ENCODE data around the gene VCPKMT.
"Not testable (repeated sequence)": the region's sequence is repeated elsewhere in the genome, so short reads cannot be mapped to it uniquely, and the experiment has no call there.

Gene VCPKMT

DNA sequence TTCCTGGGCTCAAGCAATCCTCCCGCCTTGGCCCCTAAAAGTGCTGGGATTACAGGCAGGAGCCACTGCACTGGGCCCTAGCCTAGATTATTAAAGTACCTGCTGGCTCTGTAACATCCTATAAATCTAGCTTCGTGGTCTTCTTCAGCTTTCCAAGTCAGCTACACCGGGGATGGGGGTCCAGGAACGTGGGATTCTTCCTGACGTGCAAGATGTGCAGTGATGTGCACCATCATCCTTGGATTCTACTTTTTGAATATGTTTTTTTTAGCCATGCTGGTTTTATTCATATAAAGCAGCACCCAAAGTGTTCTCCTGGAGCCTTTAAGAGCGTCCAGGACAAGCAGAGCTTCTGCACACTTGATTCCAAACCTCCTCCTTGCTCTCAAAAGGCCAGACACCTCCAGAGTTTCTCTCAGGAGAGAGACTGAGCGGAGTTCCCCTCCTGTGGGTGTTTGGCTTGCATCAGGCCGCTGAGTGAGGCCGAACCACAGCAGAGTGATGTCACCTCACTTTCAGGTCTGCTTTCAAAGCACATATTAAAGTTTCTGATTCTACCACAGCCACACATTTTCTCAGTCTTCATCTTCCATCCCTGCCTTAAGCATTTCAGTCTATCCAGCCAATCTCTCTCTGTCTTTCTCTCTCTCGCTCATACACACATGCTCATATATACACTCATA lies 33.4 kb downstream of the VCPKMT start:
- ChIA-PET CTCF (interaction anchor here (1.2 to 1.3 kb wide), 2 partner anchors 9 to 22 kb away, joined by 3 to 4 read pairs; no protein-coding TSS in a partner anchor), POLR2A (no interaction called here)
- Histone ChIP-seq H3K27me3 (replicated peaks in 2 of 5; ENCODE audit: control insufficient read depth in 4 of 5, insufficient read depth in 5 of 5, low read length in 4 of 5) (no peaks in the 10 kb centered on the region), H3K4me1 (ENCODE audit: control extremely low read depth in 1 of 4, control insufficient read depth in 4 of 4, insufficient read depth in 4 of 4, low read length in 3 of 4) (peaks cover 0 to 20% (median 6%) of the 10 kb centered on the region in 4 experiments), H3K9me3 (ENCODE audit: control extremely low read depth in 1 of 5, control insufficient read depth in 4 of 5, insufficient read depth in 2 of 5, low read depth in 1 of 5, low read length in 4 of 5) (no peaks in the 10 kb centered on the region), H3K36me3 (ENCODE audit: control insufficient read depth in 4 of 4, insufficient read depth in 4 of 4, low read length in 3 of 4) (no peaks in the 10 kb centered on the region), H3K27ac (ENCODE audit: insufficient read depth in 1 of 2, low read depth in 1 of 2, low read length in 2 of 2, poor library complexity in 1 of 2, severe bottlenecking in 2 of 2) (peak overlapping the region in 1 of 2 experiments; percentile 66), H3K4me3 (ENCODE audit: control insufficient read depth in 1 of 7, extremely low read depth in 1 of 7, insufficient read depth in 4 of 7, low read depth in 2 of 7, low read length in 6 of 7) (no peak overlapping the region)
- WGBS (ENCODE audit: insufficient coverage) = 93% methylated on average over 8 of the region's 10 CpGs
- DNase-seq = peak in 2 of 3 donors; percentile 34 to 44

DNA sequence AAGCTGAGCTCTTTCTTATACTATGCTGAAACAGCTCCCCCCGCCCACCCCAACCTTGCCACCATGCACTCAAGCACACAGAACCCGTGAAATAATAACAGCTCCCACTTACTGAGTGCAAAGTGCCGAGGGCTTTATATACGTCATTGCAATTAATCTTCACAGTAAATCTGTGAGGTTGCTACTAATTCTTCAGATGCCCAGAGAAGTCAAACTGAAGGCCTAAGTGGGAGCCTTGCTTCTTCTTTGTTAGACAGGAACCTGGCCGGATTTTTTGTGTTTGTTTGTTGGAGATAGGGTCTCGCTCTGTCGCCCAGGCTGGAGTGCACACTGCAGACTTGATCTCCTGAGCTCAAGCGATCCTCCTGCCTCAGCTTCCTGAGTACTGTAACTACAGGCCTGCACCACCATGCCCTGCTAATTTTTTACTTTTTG lies 34.0 kb downstream of the VCPKMT start:
- CTCF ChIA-PET = interaction anchor here (0.7 to 1.3 kb wide), 3 partner anchors 9 to 22 kb away, joined by 3 to 4 read pairs (median 3); no protein-coding TSS in a partner anchor
- DNase-seq = no peak

GRCh38 chr14:50079103-50079502 lies 37.3 kb downstream of the VCPKMT start:
- POLR2A ChIA-PET = not testable (repeated sequence)
- no CpG with 5 or more reads among the region's 1 CpG for WGBS (ENCODE audit: insufficient coverage)

More for the DNA sequence above, 34.0 kb downstream of the VCPKMT start:
- Histone ChIP-seq H3K4me1 (ENCODE audit: control extremely low read depth in 1 of 4, control insufficient read depth in 4 of 4, insufficient read depth in 4 of 4, low read length in 3 of 4) (peaks cover 0 to 14% (median 2%) of the 10 kb centered on the region in 4 experiments), H3K9me3 (ENCODE audit: control extremely low read depth in 1 of 5, control insufficient read depth in 4 of 5, insufficient read depth in 2 of 5, low read depth in 1 of 5, low read length in 4 of 5) (no peaks in the 10 kb centered on the region), H3K27ac (ENCODE audit: insufficient read depth in 1 of 2, low read depth in 1 of 2, low read length in 2 of 2, poor library complexity in 1 of 2, severe bottlenecking in 2 of 2) (peak overlapping the region in 1 of 2 experiments; percentile 66), H3K36me3 (ENCODE audit: control insufficient read depth in 4 of 4, insufficient read depth in 4 of 4, low read length in 3 of 4) (no peaks in the 10 kb centered on the region), H3K27me3 (replicated peaks in 2 of 5; ENCODE audit: control insufficient read depth in 4 of 5, insufficient read depth in 5 of 5, low read length in 4 of 5) (no peaks in the 10 kb centered on the region), H3K4me3 (ENCODE audit: control insufficient read depth in 1 of 7, extremely low read depth in 1 of 7, insufficient read depth in 4 of 7, low read depth in 2 of 7, low read length in 6 of 7) (no peak overlapping the region)
- 97% methylated on average over 7 of the region's 8 CpGs for WGBS (ENCODE audit: insufficient coverage)
- POLR2A ChIA-PET = no interaction called here

GRCh38 chr14:50073663-50074062 lies 42.7 kb downstream of the VCPKMT start:
- H3K27me3 ChIP-seq (replicated peaks in 2 of 5; ENCODE audit: control insufficient read depth in 4 of 5, insufficient read depth in 5 of 5, low read length in 4 of 5); POLR2A ChIA-PET; H3K27ac ChIP-seq (ENCODE audit: insufficient read depth in 1 of 2, low read depth in 1 of 2, low read length in 2 of 2, poor library complexity in 1 of 2, severe bottlenecking in 2 of 2); H3K36me3 ChIP-seq (ENCODE audit: control insufficient read depth in 4 of 4, insufficient read depth in 4 of 4, low read length in 3 of 4); H3K9me3 ChIP-seq (ENCODE audit: control extremely low read depth in 1 of 5, control insufficient read depth in 4 of 5, insufficient read depth in 2 of 5, low read depth in 1 of 5, low read length in 4 of 5); H3K4me1 ChIP-seq (ENCODE audit: control extremely low read depth in 1 of 4, control insufficient read depth in 4 of 4, insufficient read depth in 4 of 4, low read length in 3 of 4); H3K4me3 ChIP-seq (ENCODE audit: control insufficient read depth in 1 of 7, extremely low read depth in 1 of 7, insufficient read depth in 4 of 7, low read depth in 2 of 7, low read length in 6 of 7); DNase-seq: not testable (repeated sequence)
- CTCF ChIA-PET = interaction anchor here (1.2 kb wide), 1 partner anchor 12 kb away, joined by 3 read pairs; no protein-coding TSS in a partner anchor
- WGBS (ENCODE audit: insufficient coverage) = 94% methylated on average over 7 of the region's 32 CpGs

More at GRCh38 chr14:50079103-50079502, 37.3 kb downstream of the VCPKMT start:
- CTCF ChIA-PET; H3K27ac ChIP-seq (ENCODE audit: insufficient read depth in 1 of 2, low read depth in 1 of 2, low read length in 2 of 2, poor library complexity in 1 of 2, severe bottlenecking in 2 of 2); H3K4me1 ChIP-seq (ENCODE audit: control extremely low read depth in 1 of 4, control insufficient read depth in 4 of 4, insufficient read depth in 4 of 4, low read length in 3 of 4); DNase-seq; H3K9me3 ChIP-seq (ENCODE audit: control extremely low read depth in 1 of 5, control insufficient read depth in 4 of 5, insufficient read depth in 2 of 5, low read depth in 1 of 5, low read length in 4 of 5); H3K36me3 ChIP-seq (ENCODE audit: control insufficient read depth in 4 of 4, insufficient read depth in 4 of 4, low read length in 3 of 4); H3K4me3 ChIP-seq (ENCODE audit: control insufficient read depth in 1 of 7, extremely low read depth in 1 of 7, insufficient read depth in 4 of 7, low read depth in 2 of 7, low read length in 6 of 7); H3K27me3 ChIP-seq (replicated peaks in 2 of 5; ENCODE audit: control insufficient read depth in 4 of 5, insufficient read depth in 5 of 5, low read length in 4 of 5): not testable (repeated sequence)

DNA sequence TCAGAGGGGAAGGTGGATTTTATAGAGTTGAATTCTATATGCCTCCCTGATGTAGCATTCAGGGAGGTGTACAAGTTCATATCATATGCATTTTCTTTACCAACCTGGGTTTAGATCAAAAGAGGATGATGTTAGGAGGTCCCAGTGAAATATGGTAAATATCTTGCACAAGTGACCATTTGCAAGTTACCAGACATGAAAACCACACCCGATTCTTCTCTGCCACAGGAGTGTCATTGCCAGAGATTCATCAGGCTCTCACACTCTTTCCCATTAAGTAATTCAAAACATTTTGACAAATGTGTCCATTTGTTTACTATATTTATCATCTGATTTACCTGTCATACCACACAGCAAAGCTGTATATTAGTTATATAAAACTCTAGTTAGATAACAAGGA lies 44.0 kb downstream of the VCPKMT start:
- Histone ChIP-seq H3K4me1 (ENCODE audit: control extremely low read depth in 1 of 4, control insufficient read depth in 4 of 4, insufficient read depth in 4 of 4, low read length in 3 of 4) (no peaks in the 10 kb centered on the region), H3K27ac (ENCODE audit: insufficient read depth in 1 of 2, low read depth in 1 of 2, low read length in 2 of 2, poor library complexity in 1 of 2, severe bottlenecking in 2 of 2) (no peak overlapping the region), H3K36me3 (ENCODE audit: control insufficient read depth in 4 of 4, insufficient read depth in 4 of 4, low read length in 3 of 4) (no peaks in the 10 kb centered on the region), H3K27me3 (replicated peaks in 2 of 5; ENCODE audit: control insufficient read depth in 4 of 5, insufficient read depth in 5 of 5, low read length in 4 of 5) (no peaks in the 10 kb centered on the region), H3K9me3 (ENCODE audit: control extremely low read depth in 1 of 5, control insufficient read depth in 4 of 5, insufficient read depth in 2 of 5, low read depth in 1 of 5, low read length in 4 of 5) (no peaks in the 10 kb centered on the region), H3K4me3 (ENCODE audit: control insufficient read depth in 1 of 7, extremely low read depth in 1 of 7, insufficient read depth in 4 of 7, low read depth in 2 of 7, low read length in 6 of 7) (no peak overlapping the region)
- DNase-seq = no peak
- POLR2A ChIA-PET = interaction anchor here (0.6 to 0.7 kb wide), 2 partner anchors 73 to 292 kb away, joined by 3 read pairs; no protein-coding TSS in a partner anchor
- CTCF ChIA-PET = interaction anchor here (0.7 to 1.8 kb wide), 3 partner anchors 10 to 69 kb away, joined by 3 to 4 read pairs (median 3); no protein-coding TSS in a partner anchor
- no CpG with 5 or more reads among the region's 1 CpG for WGBS (ENCODE audit: insufficient coverage)

GRCh38 chr14:50070840-50071548 lies 45.4 kb downstream of the VCPKMT start:
- DNase-seq = no peak
- ChIA-PET POLR2A (no interaction called here), CTCF (interaction anchor here (0.7 to 1.8 kb wide), 4 partner anchors 11 to 68 kb away, joined by 3 to 6 read pairs (median 4); no protein-coding TSS in a partner anchor)
- 75% methylated on average over 11 of the region's 13 CpGs for WGBS (ENCODE audit: insufficient coverage)
- H3K36me3 ChIP-seq (ENCODE audit: control insufficient read depth in 4 of 4, insufficient read depth in 4 of 4, low read length in 3 of 4) = no peaks in the 10 kb centered on the region
- no peaks in the 10 kb centered on the region for H3K9me3 ChIP-seq (ENCODE audit: control extremely low read depth in 1 of 5, control insufficient read depth in 4 of 5, insufficient read depth in 2 of 5, low read depth in 1 of 5, low read length in 4 of 5)
- H3K27me3 ChIP-seq (replicated peaks in 2 of 5; ENCODE audit: control insufficient read depth in 4 of 5, insufficient read depth in 5 of 5, low read length in 4 of 5) = no peaks in the 10 kb centered on the region
- H3K27ac ChIP-seq (ENCODE audit: insufficient read depth in 1 of 2, low read depth in 1 of 2, low read length in 2 of 2, poor library complexity in 1 of 2, severe bottlenecking in 2 of 2) = no peak overlapping the region
- H3K4me3 ChIP-seq (ENCODE audit: control insufficient read depth in 1 of 7, extremely low read depth in 1 of 7, insufficient read depth in 4 of 7, low read depth in 2 of 7, low read length in 6 of 7) = no peak overlapping the region
- H3K4me1 ChIP-seq (ENCODE audit: control extremely low read depth in 1 of 4, control insufficient read depth in 4 of 4, insufficient read depth in 4 of 4, low read length in 3 of 4) = no peaks in the 10 kb centered on the region

All from common myeloid progenitor, CD34-positive (primary cell).